Endothelial cell of umbilical vein (primary cell): ENCODE results near the gene KIRREL2. TPM values are rescaled to one million over a fixed set of nuclear protein-coding genes. Genes with fewer than 3 reads are reported as not detected.

ENCODE experiments used
- BruUV-seq: library from RNA; stranded (reverse); fragments of 400-500 nt; replicated peaks from 2 replicates; lab custom pipeline; 2021; lab: Mats Ljungman, UMichigan
- CTCF ChIA-PET: fragments of 300-600, 350-600 bp; sonication (Branson Sonifier 250); formaldehyde crosslinking; loops from one replicate; lab custom pipeline; 2021; ENCODE audit warnings: antibody characterized with exemption, inconsistent platforms; lab: Charles Lee
- POLR2A ChIA-PET: fragments of 300-600, 350-600 bp; sonication (Branson Sonifier 250); formaldehyde crosslinking; loops from one replicate; lab custom pipeline; 2021; ENCODE audit warnings: antibody characterized with exemption, inconsistent platforms; lab: Charles Lee
- DNase-seq: peaks from one replicate; pipeline ENCODE4 v3.0.0-alpha.2; 2011; ENCODE audit warnings: low read depth, low spot score
- FAIRE-seq: peaks from 2 replicates; lab custom pipeline; 2011; peaks lifted over from hg19 to GRCh38; lab: Jason Lieb, UNC
- H2AFZ ChIP-seq: 2 replicates; pipeline ENCODE4 v1.6.0; 2012; ENCODE audit warnings: low read depth, low read length, control low read depth, inconsistent platforms
- H3K27ac ChIP-seq: 2 replicates; pipeline ENCODE4 v1.5.1; 2011; ENCODE audit warnings: low read depth, mild to moderate bottlenecking, control low read depth, low read length, moderate library complexity; ENCODE audit not compliant: insufficient read depth
- H3K27me3 ChIP-seq, 2 experiments: 2 replicates each; pipeline versions ENCODE4 v1.6.0 to v1.6.1; 2011; ENCODE audit warnings: low read length in 2 of 2, mixed read lengths in 1 of 2; ENCODE audit not compliant: control insufficient read depth in 2 of 2, insufficient read depth in 2 of 2
- H3K36me3 ChIP-seq, 2 experiments: 2 replicates in 1 of 2; 3 replicates in 1 of 2; pipeline ENCODE4 v1.5.1; 2011; ENCODE audit warnings: low read length in 2 of 2, mild to moderate bottlenecking in 1 of 2, moderate library complexity in 1 of 2; ENCODE audit not compliant: control insufficient read depth in 2 of 2, insufficient read depth in 2 of 2; ENCODE audit errors: extremely low read depth in 1 of 2
- H3K4me1 ChIP-seq: 3 replicates; pipeline ENCODE4 v1.5.1; 2011; ENCODE audit warnings: mild to moderate bottlenecking, low read length; ENCODE audit not compliant: control insufficient read depth, insufficient read depth; ENCODE audit errors: extremely low read depth
- H3K4me2 ChIP-seq: 2 replicates; pipeline ENCODE4 v1.6.1; 2011; ENCODE audit warnings: low read length, control low read depth, mixed read lengths; ENCODE audit not compliant: insufficient read depth
- H3K4me3 ChIP-seq, 3 experiments: fragments of 200-600 bp in 1 of 3; sonication (generic), shearing (Covaris generic) in 1 of 3; replicated peaks in 1 of 3; 2 replicates each; pipeline ENCODE4 v1.5.1; 2011 to 2016; ENCODE audit warnings: control low read depth in 3 of 3, low read length in 3 of 3, mild to moderate bottlenecking in 2 of 3, inconsistent platforms in 1 of 3, low read depth in 1 of 3, moderate library complexity in 1 of 3; ENCODE audit not compliant: insufficient read depth in 1 of 3
- H3K79me2 ChIP-seq: 2 replicates; pipeline ENCODE4 v1.6.0; 2012; ENCODE audit warnings: low read length, inconsistent platforms; ENCODE audit not compliant: control insufficient read depth, insufficient read depth
- H3K9ac ChIP-seq: replicated peaks from 2 replicates; pipeline ENCODE3; 2011; ENCODE audit warnings: low read length, control low read depth; ENCODE audit not compliant: insufficient read depth; ENCODE audit errors: extremely low read depth
- H3K9me1 ChIP-seq: replicated peaks from 3 replicates; pipeline ENCODE4 v1.6.0; 2011; ENCODE audit warnings: mild to moderate bottlenecking, low read length; ENCODE audit not compliant: control insufficient read depth, insufficient read depth; ENCODE audit errors: extremely low read depth
- H3K9me3 ChIP-seq: replicated peaks from 2 replicates; pipeline ENCODE4 v1.5.1; 2012; ENCODE audit warnings: low read length, inconsistent platforms; ENCODE audit not compliant: control insufficient read depth, insufficient read depth
- H4K20me1 ChIP-seq: replicated peaks from 2 replicates; pipeline ENCODE3; 2011; ENCODE audit warnings: mild to moderate bottlenecking, low read length; ENCODE audit not compliant: control insufficient read depth, insufficient read depth; ENCODE audit errors: extremely low read depth
- CTCF ChIP-seq, 2 donors: IDR thresholded peaks; 1 replicate in 1 of 2; 2 replicates in 1 of 2; pipeline ENCODE4 v1.5.1; 2011; ENCODE audit warnings: low read length in 2 of 2, mild to moderate bottlenecking in 2 of 2, moderate library complexity in 2 of 2, control low read depth in 1 of 2, inconsistent platforms in 1 of 2, low read depth in 1 of 2; ENCODE audit not compliant: insufficient read depth in 1 of 2; ENCODE audit errors: extremely low read depth in 1 of 2
- EZH2 ChIP-seq: IDR thresholded peaks from 2 replicates; pipeline ENCODE4 v1.6.1; 2012; ENCODE audit warnings: borderline replicate concordance, low read depth, mild to moderate bottlenecking, moderate library complexity, low read length, inconsistent platforms; ENCODE audit not compliant: severe bottlenecking
- FOS ChIP-seq: IDR thresholded peaks from 2 replicates; pipeline ENCODE4 v1.6.1; 2011; ENCODE audit warnings: mild to moderate bottlenecking, low read length, moderate library complexity, borderline replicate concordance; ENCODE audit not compliant: insufficient read depth
- GATA2 ChIP-seq: IDR thresholded peaks from 2 replicates; pipeline ENCODE4 v1.7.0; 2011; ENCODE audit warnings: low read depth, mild to moderate bottlenecking, moderate library complexity, mixed read lengths, low read length; ENCODE audit not compliant: insufficient read length, insufficient read depth
- JUN ChIP-seq: IDR thresholded peaks from 2 replicates; pipeline ENCODE4 v1.6.1; 2011; ENCODE audit warnings: borderline replicate concordance, low read depth; ENCODE audit not compliant: insufficient read length, insufficient read depth
- MAX ChIP-seq: IDR thresholded peaks from 2 replicates; pipeline ENCODE4 v1.6.1; 2011; ENCODE audit not compliant: insufficient read depth, insufficient read length
- MYC ChIP-seq: IDR thresholded peaks from one replicate; pipeline ENCODE4 v1.6.1; 2011; ENCODE audit warnings: mild to moderate bottlenecking, low read depth, low read length
- POLR2A ChIP-seq: IDR thresholded peaks from 2 replicates; pipeline ENCODE4 v1.6.1; 2012; ENCODE audit warnings: low read depth, mild to moderate bottlenecking, control low read depth, low read length
- POLR2AphosphoS5 ChIP-seq: IDR thresholded peaks from 2 replicates; pipeline ENCODE4 v1.6.1; 2012; ENCODE audit warnings: low read depth, mild to moderate bottlenecking, control low read depth, low read length, moderate library complexity; ENCODE audit not compliant: insufficient read depth
- dilution Hi-C: fragments of 300-500 bp; cut with MboI; formaldehyde crosslinking; loops from one replicate; pipeline ENCODE4 v1.15.0; 2019; ENCODE audit warnings: low sequenced_read_pairs; ENCODE audit not compliant: extremely low pct_ligation_motif_present
- intact Hi-C: fragments of 100-400 bp; cut with micrococcal nuclease; formaldehyde crosslinking; loops from one replicate; pipeline ENCODE4 v1.10.0; 2022
- polyA plus RNA-seq, 4 experiments: library from polyadenylated mRNA; depleted of rRNA in 3 of 4; stranded (reverse) in 3 of 4; unstranded in 1 of 4; fragments of >200 nt; gene quantifications; 2 replicates each; pipeline versions ENCODE4 v1.2.1 to v1.2.3, GENCODE V29; 2011 to 2012; ENCODE audit warnings: missing spikeins in 1 of 4
- total RNA-seq: library from RNA; stranded (reverse); gene quantifications from 2 replicates; pipeline ENCODE4 v1.2.3, GENCODE V29; 2021

Gene KIRREL2
- total and polyA plus RNA-seq, 2 donors (not counting 3 experiments of a cell fraction or from before 2014, with no cell fraction given) = not detected

DNA sequence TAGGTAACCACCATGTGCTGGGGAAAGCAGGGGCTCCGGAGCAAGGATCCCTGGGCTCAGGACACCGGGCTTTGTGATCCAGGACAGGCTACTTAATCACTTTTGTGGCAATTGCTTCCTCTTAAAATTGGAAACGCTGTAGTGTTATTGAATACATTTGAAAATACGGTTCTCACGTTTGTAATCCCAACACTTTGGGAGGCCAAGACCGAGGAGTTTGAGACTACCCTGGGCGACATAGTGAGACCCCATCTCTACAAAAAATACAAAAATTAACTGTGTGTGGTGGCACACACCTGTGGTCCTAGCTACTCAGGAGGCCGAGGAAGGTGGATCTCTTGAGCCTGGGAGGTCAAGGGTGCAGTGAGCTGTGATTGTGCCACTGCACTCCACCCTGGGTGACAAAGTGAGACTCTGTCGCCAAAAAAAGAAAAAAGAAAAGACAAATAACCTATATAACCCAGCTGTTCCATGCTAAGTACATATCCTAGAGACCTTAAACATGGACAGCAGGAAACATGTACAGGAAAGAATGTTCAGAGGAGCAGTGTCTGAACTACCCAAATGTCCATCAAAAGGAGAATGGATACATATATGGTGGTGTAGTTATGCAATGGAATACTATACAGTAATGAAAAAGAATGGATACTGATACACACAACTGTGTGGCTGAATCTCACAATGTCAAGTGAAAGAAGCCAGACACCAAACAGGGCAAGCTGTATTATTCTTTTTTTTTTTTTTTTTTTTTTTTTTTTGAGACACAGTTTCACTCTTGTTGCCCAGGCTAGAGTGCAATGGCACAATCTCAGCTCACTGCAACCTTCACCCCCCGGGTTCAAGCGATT, 43.4 kb upstream of the KIRREL2 start:
- no peak overlapping the region for H3K27ac ChIP-seq
- no peak overlapping the region for H3K4me3 ChIP-seq
- H3K9me1 ChIP-seq = no peaks in the 10 kb centered on the region
- no peak overlapping the region for H3K9ac ChIP-seq
- no peak for TF ChIP-seq CTCF (IDR thresholded peaks at IDR 0.05; ENCODE audit: extremely low read depth in 1 of 2, insufficient read depth in 1 of 2, low read depth in 1 of 2, low read length in 2 of 2)
- TF ChIP-seq MYC = no peak
- no peak for TF ChIP-seq JUN
- TF ChIP-seq FOS = no peak
- no peak for TF ChIP-seq MAX
- no peak for TF ChIP-seq GATA2
- TF ChIP-seq POLR2A = no peak
- no peak for TF ChIP-seq EZH2
- no peak for TF ChIP-seq POLR2AphosphoS5
- dilution Hi-C loops (no loop called here), intact Hi-C loops (no loop called here)
- POLR2A ChIA-PET = no interaction called here
- H4K20me1 ChIP-seq = no peaks in the 10 kb centered on the region
- no peaks in the 10 kb centered on the region for H3K9me3 ChIP-seq
- DNase-seq (no peak), FAIRE-seq (no peak)
- H3K79me2 ChIP-seq = no peaks in the 10 kb centered on the region
- BruUV-seq = no TSS peak
- no peaks in the 10 kb centered on the region for H3K36me3 ChIP-seq
- H3K4me2 ChIP-seq = no peak overlapping the region
- peaks cover 0 to under 1% of the 10 kb centered on the region in 2 experiments for H3K27me3 ChIP-seq
- no peak overlapping the region for H2AFZ ChIP-seq
- CTCF ChIA-PET = interaction anchor here (1.1 kb wide), 1 partner anchor 16 kb away, joined by 3 read pairs; no protein-coding TSS in a partner anchor
- no peaks in the 10 kb centered on the region for H3K4me1 ChIP-seq
